ENCODE data around the gene DKK3.

The DKK3 gene

GRCh38 chr11:12017243-12017678 lies 8.8 kb upstream of the DKK3 start:
- no peak for TF ChIP-seq CTCF (IDR thresholded peaks at IDR 0.05; ENCODE audit: insufficient read depth, low read length, missing control alignments)
- ChIA-PET CTCF (interaction anchor here (0.6 to 1.5 kb wide), 3 partner anchors 86 to 272 kb away, joined by 3 read pairs; no protein-coding TSS in a partner anchor), POLR2A (no interaction called here)
- DNase-seq (ENCODE audit: low read depth, low spot score) = peak; percentile 46
- H3K4me3 ChIP-seq (ENCODE audit: low read depth, low read length) = no peak overlapping the region

DNA sequence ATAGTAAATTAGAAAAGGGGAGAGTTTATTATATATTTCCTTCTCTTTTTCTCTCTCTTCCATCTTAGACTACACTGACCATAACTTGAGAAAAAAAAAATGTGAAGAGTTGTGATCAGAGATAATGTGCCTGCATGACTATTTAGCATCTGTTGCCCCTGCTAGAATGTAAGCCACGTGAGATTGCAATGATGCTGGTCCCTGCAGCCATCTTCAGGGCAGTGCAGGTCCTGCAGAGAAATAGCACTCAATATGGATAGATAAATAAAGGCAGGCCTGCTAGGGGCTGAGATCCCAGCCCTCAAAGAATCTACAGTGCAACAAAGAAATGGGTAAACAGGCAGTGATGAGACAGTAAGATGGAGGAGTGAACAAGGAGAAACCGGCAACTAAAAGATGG lies 7.8 kb upstream of the DKK3 start:
- TF ChIP-seq CTCF (IDR thresholded peaks at IDR 0.05; ENCODE audit: insufficient read depth, low read length, missing control alignments) = peak; percentile 8
- no peak for DNase-seq (ENCODE audit: low read depth, low spot score)
- H3K4me3 ChIP-seq (ENCODE audit: low read depth, low read length) = no peak overlapping the region
- ChIA-PET CTCF (no interaction called here), POLR2A (no interaction called here)

DNA sequence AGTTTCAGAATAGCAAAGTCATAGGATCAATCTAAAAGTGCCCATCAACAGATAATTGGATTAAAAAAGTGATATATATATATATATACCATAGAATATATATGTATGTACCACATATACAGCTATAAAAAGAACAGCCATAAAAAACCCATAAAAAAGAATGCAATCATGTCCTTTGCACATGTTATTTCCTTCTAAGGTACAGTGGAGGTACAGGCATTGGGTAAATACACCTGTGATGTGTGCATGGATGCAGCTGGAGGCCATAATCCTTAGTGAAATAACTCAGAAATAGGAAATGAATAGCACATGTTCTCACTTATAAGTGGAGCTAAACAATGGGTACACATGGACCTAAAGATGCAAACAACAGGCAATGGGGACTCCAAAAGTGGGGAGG lies 7.1 kb upstream of the DKK3 start:
- no peak overlapping the region for H3K4me3 ChIP-seq (ENCODE audit: low read depth, low read length)
- no peak for DNase-seq (ENCODE audit: low read depth, low spot score)
- CTCF ChIA-PET = no interaction called here
- no peak for TF ChIP-seq CTCF (IDR thresholded peaks at IDR 0.05; ENCODE audit: insufficient read depth, low read length, missing control alignments)
- POLR2A ChIA-PET = no interaction called here

DNA sequence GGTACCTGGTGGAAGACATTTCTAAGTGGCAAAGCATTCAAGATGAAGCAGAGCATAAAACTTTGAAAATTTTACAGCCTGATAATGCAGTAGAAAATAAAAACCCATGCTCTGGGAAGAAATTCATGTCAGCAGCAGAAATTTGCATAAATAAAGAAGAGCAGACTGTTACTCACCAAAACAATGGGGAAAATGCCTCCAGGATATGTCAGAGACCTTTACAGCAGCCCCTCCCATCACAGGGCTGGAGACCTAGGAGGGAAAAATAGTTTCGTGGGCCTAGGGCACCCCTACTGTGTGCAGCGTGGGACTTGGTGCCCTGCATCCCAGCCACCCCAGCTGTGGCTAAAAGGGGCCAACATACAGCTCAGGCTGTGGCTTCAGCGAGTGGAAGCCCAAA lies 5.4 kb upstream of the DKK3 start:
- no peak overlapping the region for H3K4me3 ChIP-seq (ENCODE audit: low read depth, low read length)
- ChIA-PET CTCF (no interaction called here), POLR2A (no interaction called here)
- DNase-seq (ENCODE audit: low read depth, low spot score) = no peak
- TF ChIP-seq CTCF (IDR thresholded peaks at IDR 0.05; ENCODE audit: insufficient read depth, low read length, missing control alignments) = no peak

DNA sequence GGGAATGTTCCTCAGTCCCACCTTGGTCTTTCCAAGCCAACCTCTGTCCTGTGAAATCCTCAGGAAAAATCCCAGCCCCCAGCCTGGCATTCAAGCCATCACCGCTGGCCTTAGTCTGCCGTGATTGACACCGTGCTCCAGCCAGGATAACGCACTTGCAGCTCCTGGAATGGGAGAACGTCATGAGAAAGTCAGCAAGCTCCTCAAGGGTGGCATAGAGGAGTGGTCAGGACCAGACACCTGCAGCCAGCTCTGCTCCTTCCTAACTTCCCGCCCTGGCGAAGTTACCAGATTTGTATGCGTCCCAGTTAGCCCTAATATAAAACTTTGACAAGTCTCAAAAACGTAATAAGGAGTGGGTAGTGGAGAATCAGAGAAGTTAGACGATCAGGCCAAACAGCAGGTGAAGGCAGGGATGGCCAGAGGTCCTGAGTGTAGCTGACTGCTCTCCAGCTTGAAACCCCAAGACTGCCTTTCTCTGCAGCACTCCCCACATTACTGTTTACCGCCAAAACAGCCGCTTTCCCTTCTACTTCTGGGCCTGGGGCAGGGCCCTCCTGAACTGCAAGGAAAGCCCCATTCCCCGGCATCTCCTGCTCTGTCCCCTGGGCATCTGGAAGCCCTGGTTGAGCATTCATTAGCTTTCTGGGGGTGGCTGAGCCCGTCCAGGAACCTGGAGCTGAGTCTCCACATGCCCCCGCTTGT lies 1.3 kb upstream of the DKK3 start:
- ChIA-PET POLR2A (interaction anchor here (1.5 kb wide), 1 partner anchor 33 kb away, joined by 4 read pairs; no protein-coding TSS in a partner anchor), CTCF (interaction anchor here (1.0 to 2.0 kb wide), 6 partner anchors 9 to 210 kb away, joined by 3 to 8 read pairs (median 4); no protein-coding TSS in a partner anchor)
- no peak for DNase-seq (ENCODE audit: low read depth, low spot score)
- H3K4me3 ChIP-seq (ENCODE audit: low read depth, low read length) = peak overlapping the region; percentile 54
- no peak for TF ChIP-seq CTCF (IDR thresholded peaks at IDR 0.05; ENCODE audit: insufficient read depth, low read length, missing control alignments)

- H3K4me3 ChIP-seq (ENCODE audit: low read depth, low read length) = peak overlapping the region; percentile 94
- POLR2A ChIA-PET = interaction anchor here (1.0 to 1.5 kb wide), 2 partner anchors 19 to 32 kb away, joined by 3 to 4 read pairs; no protein-coding TSS in a partner anchor
- no peak for TF ChIP-seq CTCF (IDR thresholded peaks at IDR 0.05; ENCODE audit: insufficient read depth, low read length, missing control alignments)
- CTCF ChIA-PET = interaction anchor here (1.0 to 4.3 kb wide), 8 partner anchors 10 to 210 kb away, joined by 3 to 19 read pairs (median 4); no protein-coding TSS in a partner anchor
- DNase-seq (ENCODE audit: low read depth, low spot score) = no peak
Measured at GRCh38 chr11:12008790-12009616, 577 bp upstream of the DKK3 start.

Data from AG04449 (cell line).